AG09319 (cell line): ENCODE results near the gene PROSER2.

Experiments
- DNase-seq: peaks from one replicate; pipeline ENCODE4 v3.0.0-alpha.2; 2010; ENCODE audit warnings: low read depth; ENCODE audit errors: extremely low read depth
- CTCF ChIP-seq: IDR thresholded peaks from 2 replicates; pipeline ENCODE4 v1.5.1; 2011; ENCODE audit warnings: low read depth, mild to moderate bottlenecking, inconsistent platforms, low read length, moderate library complexity

Gene PROSER2

GRCh38 chr10:11783558-11783865, 39.6 kb upstream of the PROSER2 start:
- DNase-seq: no peak
- no peak for TF ChIP-seq CTCF

- no peak for DNase-seq
- no peak for TF ChIP-seq CTCF
These were observed 35.8 kb upstream of the PROSER2 start for GRCh38 chr10:11787374-11787773.

GRCh38 chr10:11787846-11788245, 35.3 kb upstream of the PROSER2 start:
- DNase-seq: no peak

GRCh38 chr10:11789306-11789705, 33.9 kb upstream of the PROSER2 start:
- DNase-seq: no peak
- TF ChIP-seq CTCF: no peak

More at GRCh38 chr10:11787846-11788245, 35.3 kb upstream of the PROSER2 start:
- no peak for TF ChIP-seq CTCF

GRCh38 chr10:11789956-11790355, 33.2 kb upstream of the PROSER2 start:
- DNase-seq: no peak
- TF ChIP-seq CTCF: no peak

- no peak for DNase-seq
- TF ChIP-seq CTCF: no peak
These were observed 29.2 kb upstream of the PROSER2 start for GRCh38 chr10:11793762-11794479.

- DNase-seq: no peak
- TF ChIP-seq CTCF: no peak
These were observed 28.6 kb upstream of the PROSER2 start for GRCh38 chr10:11794566-11794965.
